DOHH2 (cell line): ENCODE results near the gene SAC3D1.
"Not testable (repeated sequence)": the region's sequence is repeated elsewhere in the genome, so short reads cannot be mapped to it uniquely, and the experiment has no call there.

Source experiments
- H3F3A ChIP-seq: fragments of 200-600 bp; sonication (generic), shearing (Covaris generic); 2 replicates; pipeline ENCODE4 v1.6.0; 2016; ENCODE audit warnings: antibody characterized with exemption, mild to moderate bottlenecking; ENCODE audit not compliant: control insufficient read depth, insufficient read depth
- H3K27ac ChIP-seq: fragments of 200-600 bp; sonication (generic); 2 replicates; pipeline ENCODE4 v1.5.1; 2014; ENCODE audit warnings: low read depth, mild to moderate bottlenecking, low read length, moderate library complexity
- H3K27me3 ChIP-seq: fragments of 200-600 bp; sonication (generic); 2 replicates; pipeline ENCODE4 v1.6.1; 2014; ENCODE audit warnings: mild to moderate bottlenecking, low read length, mixed read lengths; ENCODE audit not compliant: control insufficient read depth
- H3K36me3 ChIP-seq: fragments of 200-600 bp; sonication (generic); 2 replicates; pipeline ENCODE4 v1.6.1; 2014; ENCODE audit warnings: mild to moderate bottlenecking, low read length, moderate library complexity, mixed read lengths; ENCODE audit not compliant: control insufficient read depth
- H3K4me1 ChIP-seq: fragments of 200-600 bp; sonication (generic); 2 replicates; pipeline ENCODE4 v1.6.1; 2014; ENCODE audit warnings: mild to moderate bottlenecking, low read length, mixed read lengths; ENCODE audit not compliant: control insufficient read depth
- H3K4me2 ChIP-seq: fragments of 200-600 bp; sonication (generic); 2 replicates; pipeline ENCODE4 v1.6.0; 2014; ENCODE audit warnings: mild to moderate bottlenecking, low read length, moderate library complexity
- H3K4me3 ChIP-seq: fragments of 200-600 bp; sonication (generic); 2 replicates; pipeline ENCODE4 v1.5.1; 2014; ENCODE audit warnings: mild to moderate bottlenecking, low read length, mixed read lengths
- H3K79me2 ChIP-seq: fragments of 200-600 bp; sonication (generic); 2 replicates; pipeline ENCODE4 v1.6.1; 2014; ENCODE audit warnings: mild to moderate bottlenecking, low read length, mixed read lengths; ENCODE audit not compliant: control insufficient read depth
- H3K9me2 ChIP-seq: fragments of 200-600 bp; sonication (generic); replicated peaks from 2 replicates; pipeline ENCODE4 v1.6.1; 2014; ENCODE audit warnings: mild to moderate bottlenecking, low read length, mixed read lengths; ENCODE audit not compliant: control insufficient read depth
- H3K9me3 ChIP-seq: fragments of 200-600 bp; sonication (generic); 2 replicates; pipeline ENCODE4 v1.6.1; 2014; ENCODE audit warnings: antibody characterized with exemption, low read length, mixed read lengths; ENCODE audit not compliant: control insufficient read depth, insufficient read depth
- H4K20me1 ChIP-seq: fragments of 200-600 bp; sonication (generic); 2 replicates; pipeline ENCODE4 v1.6.0; 2014; ENCODE audit warnings: low read depth, mild to moderate bottlenecking, antibody characterized with exemption, low read length, moderate library complexity; ENCODE audit not compliant: control insufficient read depth, insufficient read depth
- EZH2phosphoT487 ChIP-seq: fragments of 200-600 bp; sonication (generic); IDR thresholded peaks from 2 replicates; pipeline ENCODE4 v1.6.1; 2017; ENCODE audit warnings: borderline replicate concordance, mild to moderate bottlenecking, antibody characterized with exemption, low read length, moderate library complexity, mixed read lengths
- TF ChIP-seq, protein P1 (sequence below): fragments of 200-600 bp; sonication (generic); IDR thresholded peaks from one replicate; pipeline ENCODE4 v1.5.1; 2014; ENCODE audit warnings: antibody characterized with exemption, mild to moderate bottlenecking, low read depth, low read length; ENCODE audit not compliant: poor library complexity, severe bottlenecking

SAC3D1 gene

GRCh38 chr11:64999478-64999877 is 41.5 kb upstream of the SAC3D1 start:
- H3F3A ChIP-seq: no peaks in the 10 kb centered on the region
- H4K20me1 ChIP-seq: no peaks in the 10 kb centered on the region
- no peaks in the 10 kb centered on the region for H3K27me3 ChIP-seq
- TF ChIP-seq EZH2phosphoT487: no peak
- TF ChIP-seq, protein P1, sequence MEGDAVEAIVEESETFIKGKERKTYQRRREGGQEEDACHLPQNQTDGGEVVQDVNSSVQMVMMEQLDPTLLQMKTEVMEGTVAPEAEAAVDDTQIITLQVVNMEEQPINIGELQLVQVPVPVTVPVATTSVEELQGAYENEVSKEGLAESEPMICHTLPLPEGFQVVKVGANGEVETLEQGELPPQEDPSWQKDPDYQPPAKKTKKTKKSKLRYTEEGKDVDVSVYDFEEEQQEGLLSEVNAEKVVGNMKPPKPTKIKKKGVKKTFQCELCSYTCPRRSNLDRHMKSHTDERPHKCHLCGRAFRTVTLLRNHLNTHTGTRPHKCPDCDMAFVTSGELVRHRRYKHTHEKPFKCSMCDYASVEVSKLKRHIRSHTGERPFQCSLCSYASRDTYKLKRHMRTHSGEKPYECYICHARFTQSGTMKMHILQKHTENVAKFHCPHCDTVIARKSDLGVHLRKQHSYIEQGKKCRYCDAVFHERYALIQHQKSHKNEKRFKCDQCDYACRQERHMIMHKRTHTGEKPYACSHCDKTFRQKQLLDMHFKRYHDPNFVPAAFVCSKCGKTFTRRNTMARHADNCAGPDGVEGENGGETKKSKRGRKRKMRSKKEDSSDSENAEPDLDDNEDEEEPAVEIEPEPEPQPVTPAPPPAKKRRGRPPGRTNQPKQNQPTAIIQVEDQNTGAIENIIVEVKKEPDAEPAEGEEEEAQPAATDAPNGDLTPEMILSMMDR: no peak
- H3K9me2 ChIP-seq: no peaks in the 10 kb centered on the region
- no peaks in the 10 kb centered on the region for H3K79me2 ChIP-seq
- H3K9me3 ChIP-seq: no peaks in the 10 kb centered on the region
- no peak overlapping the region for H3K27ac ChIP-seq
- no peak overlapping the region for H3K4me2 ChIP-seq
- H3K36me3 ChIP-seq: no peaks in the 10 kb centered on the region
- H3K4me1 ChIP-seq: peaks cover 28% of the 10 kb centered on the region
- H3K4me3 ChIP-seq: no peak overlapping the region

DNA sequence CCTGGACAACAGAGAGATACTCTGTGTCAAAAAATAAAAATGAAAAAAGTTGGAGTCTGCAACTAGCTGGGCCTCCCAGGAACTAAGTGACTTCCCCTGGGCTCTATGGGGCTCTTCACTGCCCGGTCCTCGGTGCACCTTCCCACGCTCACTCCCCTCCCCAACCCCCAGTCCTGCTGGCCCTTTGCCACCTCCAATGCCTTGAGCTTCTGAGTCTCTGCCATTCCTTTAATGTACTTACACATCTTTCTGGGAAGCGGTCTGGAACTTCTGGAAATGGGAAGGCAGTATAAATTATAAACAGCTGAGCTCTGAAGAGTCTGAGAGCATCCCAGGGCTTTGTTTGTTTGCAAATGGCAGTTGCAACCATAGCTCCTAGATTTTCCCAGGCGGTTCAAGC is 38.3 kb upstream of the SAC3D1 start:
- no peaks in the 10 kb centered on the region for H3K9me2 ChIP-seq
- H3K4me3 ChIP-seq: no peak overlapping the region
- peaks cover 13% of the 10 kb centered on the region for H3K4me1 ChIP-seq
- no peaks in the 10 kb centered on the region for H3K79me2 ChIP-seq
- H3F3A ChIP-seq: no peaks in the 10 kb centered on the region
- TF ChIP-seq, protein P1: no peak
- H4K20me1 ChIP-seq: no peaks in the 10 kb centered on the region
- no peak overlapping the region for H3K4me2 ChIP-seq
- no peak overlapping the region for H3K27ac ChIP-seq
- no peaks in the 10 kb centered on the region for H3K9me3 ChIP-seq
- no peaks in the 10 kb centered on the region for H3K27me3 ChIP-seq
- no peaks in the 10 kb centered on the region for H3K36me3 ChIP-seq

- Histone ChIP-seq H3K4me1 (peaks cover 10% of the 10 kb centered on the region), H3K36me3 (no peaks in the 10 kb centered on the region), H4K20me1 (no peaks in the 10 kb centered on the region), H3K9me3 (no peaks in the 10 kb centered on the region), H3K79me2 (no peaks in the 10 kb centered on the region), H3K27ac (no peak overlapping the region), H3K27me3 (no peaks in the 10 kb centered on the region), H3K4me2 (no peak overlapping the region), H3F3A (no peaks in the 10 kb centered on the region), H3K4me3 (no peak overlapping the region), H3K9me2 (no peaks in the 10 kb centered on the region)
- TF ChIP-seq, protein P1: no peak
- TF ChIP-seq EZH2phosphoT487: no peak
These were observed 37.7 kb upstream of the SAC3D1 start for GRCh38 chr11:65003282-65003681.

DNA sequence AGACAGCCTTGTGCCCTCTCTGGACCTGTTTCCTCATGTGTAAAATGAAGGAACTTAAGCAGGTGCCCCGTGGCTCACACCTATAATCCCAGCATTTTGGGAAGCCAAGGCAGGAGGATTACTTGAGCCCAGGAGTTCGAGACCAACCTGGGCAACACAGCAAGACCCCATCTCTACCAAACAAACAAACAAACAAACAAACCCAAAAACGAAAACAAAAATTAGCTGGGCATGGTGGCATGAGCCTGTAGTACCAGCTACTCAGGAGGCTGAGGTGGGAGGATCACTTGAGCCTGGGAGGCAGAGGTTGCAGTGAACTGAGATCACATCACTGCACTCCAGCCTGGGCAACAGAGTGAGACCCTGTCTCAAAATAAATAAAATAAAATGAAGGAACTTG is 37.0 kb upstream of the SAC3D1 start:
- not testable (repeated sequence) for H3K4me2 ChIP-seq, H3K79me2 ChIP-seq, H3K27me3 ChIP-seq, H3K27ac ChIP-seq, H3K4me3 ChIP-seq, H4K20me1 ChIP-seq, H3F3A ChIP-seq, H3K36me3 ChIP-seq, H3K9me2 ChIP-seq, H3K4me1 ChIP-seq, H3K9me3 ChIP-seq
